ENCODE measurements around the gene DNAAF9. TPM values are rescaled to one million over a fixed set of nuclear protein-coding genes. Genes with fewer than 3 reads are reported as not detected.

The DNAAF9 gene
- total and polyA plus RNA-seq, 2 of the 4 experiments (the other 2 are of a cell fraction) = 7.9 to 8.2 TPM

DNA sequence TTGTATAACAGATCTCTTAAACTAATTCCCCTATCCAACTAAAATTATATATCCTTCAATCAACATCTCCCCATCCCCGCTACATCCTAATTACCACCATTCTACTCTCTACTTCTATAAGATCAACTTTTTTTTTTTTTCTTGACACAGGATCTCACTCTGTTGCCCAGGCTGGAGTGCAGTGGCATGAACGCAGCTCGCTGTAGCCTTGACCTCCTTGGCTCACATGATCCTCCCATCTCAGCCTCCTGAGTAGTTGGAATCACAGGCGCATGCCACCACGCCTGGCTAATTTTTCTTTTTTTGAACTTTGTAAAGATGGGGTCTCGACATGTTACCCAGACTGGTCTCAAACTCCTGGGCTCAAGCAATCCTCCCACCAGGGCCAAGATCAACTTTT, 5.0 kb downstream of the DNAAF9 start:
- Histone ChIP-seq H3K4me1 (ENCODE audit: control insufficient read depth, insufficient read depth, low read length) (peaks cover 18% of the 10 kb centered on the region), H4K20me1 (ENCODE audit: insufficient read depth, low read length) (peaks cover 73% of the 10 kb centered on the region), H4K91ac (ENCODE audit: insufficient read depth, low read depth, low read length) (no peak overlapping the region), H3K4ac (ENCODE audit: low read depth, low read length) (no peak overlapping the region), H2BK5ac (ENCODE audit: low read depth, low read length, poor library complexity, severe bottlenecking) (no peak overlapping the region), H3K27me3 (ENCODE audit: control insufficient read depth, insufficient read depth, low read length) (no peaks in the 10 kb centered on the region), H3K56ac (ENCODE audit: extremely low read depth, insufficient read depth, low read length) (no peak overlapping the region), H3K79me1 (ENCODE audit: low read depth in 1 of 2, low read length in 2 of 2) (peaks cover 30 to 78% of the 10 kb centered on the region in 2 experiments), H3K9ac (ENCODE audit: low read depth, low read length) (no peak overlapping the region), H3K27ac (ENCODE audit: insufficient read depth, low read length) (no peak overlapping the region), H2BK20ac (ENCODE audit: low read depth, low read length) (no peak overlapping the region), H3K9me1 (ENCODE audit: insufficient read depth, low read length) (peaks cover 14% of the 10 kb centered on the region), H3K18ac (ENCODE audit: low read depth, low read length) (no peak overlapping the region), H3K14ac (replicated peaks; ENCODE audit: low read depth, low read length) (no peak overlapping the region), H3K23ac (ENCODE audit: low read depth, low read length) (no peak overlapping the region), H3K4me2 (ENCODE audit: low read depth, low read length) (no peak overlapping the region), H4K8ac (ENCODE audit: low read depth in 2 of 2, low read length in 2 of 2) (no peak overlapping the region), H2AK9ac (replicated peaks; ENCODE audit: low read depth, low read length, poor library complexity) (no peak overlapping the region), H2AFZ (replicated peaks; ENCODE audit: low read length, poor library complexity) (no peak overlapping the region), H4K5ac (ENCODE audit: low read depth, low read length) (no peak overlapping the region), H3K9me3 (ENCODE audit: control insufficient read depth, insufficient read depth, low read length) (no peaks in the 10 kb centered on the region), H2AK5ac (ENCODE audit: low read depth, low read length) (no peak overlapping the region; the same call in 1 of the 2 replicates), H3K4me3 (ENCODE audit: insufficient read depth, low read depth, low read length) (no peak overlapping the region), H2BK120ac (ENCODE audit: low read depth, low read length) (no peak overlapping the region), H3K36me3 (ENCODE audit: control insufficient read depth, insufficient read depth, low read length) (no peaks in the 10 kb centered on the region), H2BK15ac (ENCODE audit: low read depth, low read length) (no peak overlapping the region)
- ATAC-seq (ENCODE audit: low read depth) = no peak
- in situ Hi-C loops (cut with MboI; ENCODE audit: low sequenced_read_pairs) (no loop called here), intact Hi-C loops (cut with micrococcal nuclease) (no loop called here), dilution Hi-C loops (cut with HindIII; ENCODE audit: low sequenced_read_pairs, unreplicated experiment) (no loop called here)
- 80 to 94% methylated on average over 1 to 3 of the region's 6 CpGs for WGBS, 2 experiments (ENCODE audit: extremely low coverage in 2 of 2, insufficient read length in 1 of 2)
- TF ChIP-seq RAD21 (IDR thresholded peaks at IDR 0.05; ENCODE audit: low read length) (no peak), MAFK (IDR thresholded peaks at IDR 0.05; ENCODE audit: low read depth, low read length) (no peak)
- no TSS peak for BruUV-seq (replicated peaks)
- ChIA-PET CTCF (no interaction called here), POLR2A (ENCODE audit: unreplicated experiment) (no interaction called here)
- no peak for DNase-seq

All from IMR-90 (cell line).